Ascending aorta (tissue), 2 donors: Measurements from ENCODE around the gene PHLDB1. TPM values are rescaled to one million over a fixed set of nuclear protein-coding genes. Genes with fewer than 3 reads are reported as not detected.

Source experiments
- DNase-seq, 2 donors: peaks; one replicate each; pipeline ENCODE4 v3.0.0-alpha.2; 2019; ENCODE audit warnings: low spot score in 2 of 2
- H3K27ac ChIP-seq, 2 donors: fragments of 200-600 bp; sonication (generic); one replicate each; pipeline ENCODE4 v1.5.1; 2016 to 2017; ENCODE audit warnings: mild to moderate bottlenecking in 1 of 2
- H3K27me3 ChIP-seq: fragments of 200-600 bp; sonication (generic); one replicate; pipeline ENCODE4 v1.5.1; 2017
- H3K36me3 ChIP-seq, 2 donors: fragments of 200-600 bp; sonication (generic); one replicate each; pipeline ENCODE4 v1.5.1; 2016
- H3K4me1 ChIP-seq, 2 donors: fragments of 200-600 bp; sonication (generic); one replicate each; pipeline ENCODE4 v1.5.1; 2016 to 2017; ENCODE audit warnings: mild to moderate bottlenecking in 1 of 2
- H3K4me3 ChIP-seq, 2 donors: fragments of 200-600 bp; sonication (generic); one replicate each; pipeline ENCODE4 v1.5.1; 2016 to 2017; ENCODE audit warnings: mild to moderate bottlenecking in 1 of 2
- H3K9me3 ChIP-seq, 2 donors: fragments of 200-600 bp; sonication (generic); one replicate each; pipeline ENCODE4 v1.5.1; 2016
- CTCF ChIP-seq, 3 experiments: fragments of 200-600 bp in 2 of 3; fragments of 450-650 bp in 1 of 3; sonication (generic) in 2 of 3; IDR thresholded peaks; one replicate each; pipeline ENCODE4 v1.5.1; 2016 to 2019; ENCODE audit warnings: antibody characterized with exemption in 3 of 3, mild to moderate bottlenecking in 1 of 3, moderate library complexity in 1 of 3
- intact Hi-C: fragments of 100-400 bp; cut with DNase I; formaldehyde crosslinking; loops from one replicate; pipeline ENCODE4 v1.15.1; 2023
- total RNA-seq: library from RNA; depleted of rRNA; stranded (reverse); fragments of >200 nt; gene quantifications from one replicate; pipeline ENCODE4 v1.1.0, GENCODE V29; 2016

PHLDB1 gene
- total RNA-seq, 1 donor from 2014 or later = 200 TPM

GRCh38 chr11:118670063-118670462 lies 62.6 kb downstream of the PHLDB1 start:
- Histone ChIP-seq H3K9me3 (no peaks in the 10 kb centered on the region), H3K36me3 (no peaks in the 10 kb centered on the region), H3K27ac (no peak overlapping the region), H3K4me1 (no peaks in the 10 kb centered on the region), H3K27me3 (no peaks in the 10 kb centered on the region), H3K4me3 (no peak overlapping the region)
- TF ChIP-seq CTCF (IDR thresholded peaks at IDR 0.05) = no peak
- DNase-seq = no peak
- intact Hi-C loops = no loop called here

- Histone ChIP-seq H3K9me3 (no peaks in the 10 kb centered on the region), H3K27ac (no peak overlapping the region), H3K36me3 (no peaks in the 10 kb centered on the region), H3K27me3 (no peaks in the 10 kb centered on the region), H3K4me1 (no peaks in the 10 kb centered on the region), H3K4me3 (no peak overlapping the region)
- TF ChIP-seq CTCF (IDR thresholded peaks at IDR 0.05) = no peak
- no peak for DNase-seq
- intact Hi-C loops = no loop called here
Observed at GRCh38 chr11:118671254-118671653, 63.8 kb downstream of the PHLDB1 start.

DNA sequence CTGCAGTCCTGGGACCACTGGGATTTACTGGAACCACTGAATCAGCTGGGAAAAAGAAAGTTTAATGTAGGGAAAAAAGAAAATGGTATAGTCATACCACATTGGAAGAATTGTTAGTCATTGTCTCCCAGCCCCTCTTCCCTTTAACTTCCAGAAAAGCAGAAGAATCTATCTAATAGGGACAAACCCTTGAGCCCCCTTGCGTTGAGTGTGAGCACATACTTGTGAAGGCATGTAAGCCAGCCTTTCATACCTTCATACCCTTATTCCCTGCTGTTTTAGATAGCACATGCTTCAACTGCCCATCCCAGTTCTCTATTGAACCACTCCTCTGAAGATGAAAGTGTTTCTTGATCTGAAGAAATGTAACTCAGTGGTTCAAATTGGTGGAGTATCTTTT lies 65.4 kb downstream of the PHLDB1 start:
- Histone ChIP-seq H3K27me3 (no peaks in the 10 kb centered on the region), H3K4me1 (no peaks in the 10 kb centered on the region), H3K4me3 (no peak overlapping the region), H3K27ac (no peak overlapping the region), H3K9me3 (no peaks in the 10 kb centered on the region), H3K36me3 (no peaks in the 10 kb centered on the region)
- no peak for TF ChIP-seq CTCF (IDR thresholded peaks at IDR 0.05)
- peak in 1 of 2 donors; percentile 2 for DNase-seq
- intact Hi-C loops = no loop called here

GRCh38 chr11:118673361-118674081 lies 66.1 kb downstream of the PHLDB1 start:
- intact Hi-C loops = no loop called here
- TF ChIP-seq CTCF (IDR thresholded peaks at IDR 0.05) = no peak
- no peak overlapping the region for H3K4me3 ChIP-seq
- H3K36me3 ChIP-seq = no peaks in the 10 kb centered on the region
- no peaks in the 10 kb centered on the region for H3K9me3 ChIP-seq
- no peaks in the 10 kb centered on the region for H3K27me3 ChIP-seq
- no peak overlapping the region for H3K27ac ChIP-seq
- no peaks in the 10 kb centered on the region for H3K4me1 ChIP-seq
- no peak for DNase-seq

DNA sequence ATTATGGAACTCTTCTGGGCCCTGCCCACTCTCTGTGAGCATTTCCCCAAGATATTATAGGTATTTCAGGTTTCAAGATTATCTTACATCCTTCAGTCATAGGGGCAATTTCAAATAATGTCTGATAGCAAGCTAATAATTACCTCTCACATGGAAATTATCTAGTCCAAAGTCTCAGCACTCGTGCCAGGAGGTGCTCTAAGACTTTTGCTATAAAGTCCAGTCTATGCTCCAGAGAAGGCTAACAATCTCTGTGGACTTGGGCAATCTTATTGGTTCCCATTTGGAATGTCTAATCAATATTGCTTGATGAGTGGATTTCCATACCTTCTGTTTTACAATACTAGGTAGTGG lies 66.6 kb downstream of the PHLDB1 start:
- no peaks in the 10 kb centered on the region for H3K27me3 ChIP-seq
- no peak for DNase-seq
- H3K9me3 ChIP-seq = no peaks in the 10 kb centered on the region
- H3K27ac ChIP-seq = no peak overlapping the region
- no peaks in the 10 kb centered on the region for H3K36me3 ChIP-seq
- no peak for TF ChIP-seq CTCF (IDR thresholded peaks at IDR 0.05)
- H3K4me1 ChIP-seq = no peaks in the 10 kb centered on the region
- intact Hi-C loops = no loop called here
- no peak overlapping the region for H3K4me3 ChIP-seq

GRCh38 chr11:118677977-118678376 lies 70.6 kb downstream of the PHLDB1 start:
- TF ChIP-seq CTCF (IDR thresholded peaks at IDR 0.05) = no peak
- Histone ChIP-seq H3K27me3 (no peaks in the 10 kb centered on the region), H3K27ac (no peak overlapping the region), H3K9me3 (no peaks in the 10 kb centered on the region), H3K4me3 (no peak overlapping the region), H3K4me1 (no peaks in the 10 kb centered on the region), H3K36me3 (no peaks in the 10 kb centered on the region)
- intact Hi-C loops = no loop called here
- peak in 1 of 2 donors; percentile 43 for DNase-seq
